NB4 (cell line): ENCODE data around the gene ANKRD34A.

ENCODE experiments used
- DNase-seq: peaks from one replicate; pipeline ENCODE4 v3.0.0; 2010; ENCODE audit warnings: low read depth
- H3K4me3 ChIP-seq: one replicate; pipeline ENCODE4 v1.5.1; 2011; ENCODE audit warnings: mild to moderate bottlenecking, low read depth, low read length, moderate library complexity
- CTCF ChIP-seq: IDR thresholded peaks from one replicate; pipeline ENCODE4 v1.5.1; 2012; ENCODE audit warnings: low read depth, low read length
- MAX ChIP-seq: IDR thresholded peaks from 2 replicates; pipeline ENCODE4 v1.6.1; 2011; ENCODE audit warnings: low read depth, low read length
- MYC ChIP-seq: IDR thresholded peaks from 2 replicates; pipeline ENCODE4 v1.6.1; 2011; ENCODE audit warnings: low read depth, low read length
- POLR2A ChIP-seq: IDR thresholded peaks from 2 replicates; pipeline ENCODE4 v1.6.1; 2011; ENCODE audit warnings: mild to moderate bottlenecking; ENCODE audit not compliant: insufficient read length; ENCODE audit errors: extremely low read depth

Gene ANKRD34A

GRCh38 chr1:146001709-146002108 lies 37.3 kb upstream of the ANKRD34A start:
- no peak overlapping the region for H3K4me3 ChIP-seq
- TF ChIP-seq POLR2A (no peak), MAX (no peak), CTCF (no peak), MYC (no peak)
- DNase-seq = no peak

GRCh38 chr1:145999321-146000024 lies 35.1 kb upstream of the ANKRD34A start:
- DNase-seq = no peak
- no peak overlapping the region for H3K4me3 ChIP-seq
- TF ChIP-seq POLR2A (no peak), MYC (no peak), MAX (no peak), CTCF (no peak)

- no peak for TF ChIP-seq MYC
- no peak for TF ChIP-seq POLR2A
- no peak for TF ChIP-seq CTCF
- TF ChIP-seq MAX = no peak
- peak overlapping the region; percentile 99 for H3K4me3 ChIP-seq
- DNase-seq = no peak
These were observed 33.3 kb upstream of the ANKRD34A start for GRCh38 chr1:145997718-145998023.

- peak; percentile 87 for DNase-seq
- TF ChIP-seq MAX (peak; percentile 52), POLR2A (peak; percentile 45), MYC (peak; percentile 64), CTCF (no peak)
- H3K4me3 ChIP-seq = peak overlapping the region; percentile 99
These were observed 32.8 kb upstream of the ANKRD34A start for GRCh38 chr1:145997016-145997717.

- H3K4me3 ChIP-seq = peak within 1 kb of the TSS; percentile 99
- no peak for TF ChIP-seq CTCF
- peak; percentile 95 for TF ChIP-seq POLR2A
- TF ChIP-seq MAX = peak; percentile 99
- TF ChIP-seq MYC = peak; percentile 81
- peak; percentile 99 for DNase-seq
These were observed 32.1 kb upstream of the ANKRD34A start, which contains the start of gene TXNIP for GRCh38 chr1:145996433-145997015. TSS of gene TXNIP (minus strand) at chr1:145996579. CDS start at chr1:145996266, 313 bp downstream.
